Right lobe of liver (tissue), 4 donors: Measurements from ENCODE around the gene HSPA12A.

Experiments
- POLR2A ChIP-seq: fragments of 450-650 bp; IDR thresholded peaks from one replicate; pipeline ENCODE4 v1.6.1; 2017; ENCODE audit warnings: antibody characterized with exemption, mild to moderate bottlenecking
- TF ChIP-seq, protein P1 (sequence below), 4 donors: fragments of 200-600 bp in 3 of 4; fragments of 450-650 bp in 1 of 4; IDR thresholded peaks; one replicate each; pipeline versions ENCODE4 v1.5.1 to v1.8.0; 2016 to 2022; ENCODE audit warnings: antibody characterized with exemption in 4 of 4, mild to moderate bottlenecking in 2 of 4
- donor health status: DM: no; HTN: no; CAD: no.
- donor health status: DM: no; HTN: no; CAD: no.
- donor health status: DM: no; HTN: yes; CAD: no.

DNA sequence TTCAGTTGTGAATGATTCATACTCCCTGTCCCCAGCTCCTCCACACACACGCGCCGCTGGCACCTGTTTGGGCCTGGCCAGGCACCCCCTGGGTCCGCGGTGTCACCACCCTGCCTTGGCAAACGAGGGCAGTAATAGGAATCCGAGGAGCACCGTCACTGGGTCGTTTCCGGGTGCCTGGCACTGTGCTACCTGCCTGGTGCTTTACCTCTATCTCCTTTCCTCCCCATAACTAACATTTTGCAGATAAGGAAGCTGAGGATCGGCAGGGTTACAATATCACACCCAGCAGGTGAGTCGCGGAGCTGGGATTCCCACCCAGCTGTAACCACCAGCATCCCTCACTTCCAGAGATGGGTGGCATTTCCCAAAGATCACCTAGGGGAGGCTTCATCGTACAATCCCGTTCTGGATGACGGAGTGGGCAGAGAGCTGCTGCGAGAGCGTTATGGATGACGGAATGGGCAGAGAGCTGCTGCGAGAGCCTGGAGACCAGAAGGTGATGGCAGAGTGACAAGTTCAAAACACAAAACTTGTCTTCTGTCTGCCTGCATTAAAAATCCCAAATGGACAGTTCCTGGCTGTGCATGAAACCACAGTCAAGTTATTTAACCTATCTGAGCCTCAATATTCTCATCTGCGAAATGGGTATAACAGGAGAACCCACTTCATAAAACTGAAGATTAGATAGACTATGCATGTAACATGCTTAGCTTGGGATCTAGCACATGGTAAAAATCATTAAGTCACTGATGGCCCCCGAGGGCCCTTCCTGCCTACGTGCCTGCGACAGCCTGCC is 1.1 kb upstream of the HSPA12A start:
- TF ChIP-seq, protein P1, sequence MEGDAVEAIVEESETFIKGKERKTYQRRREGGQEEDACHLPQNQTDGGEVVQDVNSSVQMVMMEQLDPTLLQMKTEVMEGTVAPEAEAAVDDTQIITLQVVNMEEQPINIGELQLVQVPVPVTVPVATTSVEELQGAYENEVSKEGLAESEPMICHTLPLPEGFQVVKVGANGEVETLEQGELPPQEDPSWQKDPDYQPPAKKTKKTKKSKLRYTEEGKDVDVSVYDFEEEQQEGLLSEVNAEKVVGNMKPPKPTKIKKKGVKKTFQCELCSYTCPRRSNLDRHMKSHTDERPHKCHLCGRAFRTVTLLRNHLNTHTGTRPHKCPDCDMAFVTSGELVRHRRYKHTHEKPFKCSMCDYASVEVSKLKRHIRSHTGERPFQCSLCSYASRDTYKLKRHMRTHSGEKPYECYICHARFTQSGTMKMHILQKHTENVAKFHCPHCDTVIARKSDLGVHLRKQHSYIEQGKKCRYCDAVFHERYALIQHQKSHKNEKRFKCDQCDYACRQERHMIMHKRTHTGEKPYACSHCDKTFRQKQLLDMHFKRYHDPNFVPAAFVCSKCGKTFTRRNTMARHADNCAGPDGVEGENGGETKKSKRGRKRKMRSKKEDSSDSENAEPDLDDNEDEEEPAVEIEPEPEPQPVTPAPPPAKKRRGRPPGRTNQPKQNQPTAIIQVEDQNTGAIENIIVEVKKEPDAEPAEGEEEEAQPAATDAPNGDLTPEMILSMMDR (IDR thresholded peaks at IDR 0.05) = no peak
- no peak for TF ChIP-seq POLR2A
